Heart right ventricle (tissue), 16 donors: Measurements from ENCODE around the gene LDLRAD4. TPM values are rescaled to one million over a fixed set of nuclear protein-coding genes. Genes with fewer than 3 reads are reported as not detected.

Experiments used
- ATAC-seq, 8 donors: fragments of 200-7000 bp; cut with Tn5 transposase; one replicate each; pipeline ENCODE4 v1.9.1; 2020; ENCODE audit warnings: mild to moderate bottlenecking in 8 of 8, moderate library complexity in 8 of 8, moderate number of reproducible peaks in 1 of 8
- DNase-seq, 2 donors: peaks; one replicate each; pipeline ENCODE4 v3.0.0-alpha.2; 2020
- H3K27ac ChIP-seq, 10 donors: fragments of 200-600 bp; sonication (generic) in 2 of 10; one replicate each; pipeline versions ENCODE4 v1.5.0 to v1.8.0; 2020 to 2022; ENCODE audit warnings: mild to moderate bottlenecking in 3 of 10
- H3K27me3 ChIP-seq, 7 donors: fragments of 200-600 bp; one replicate each; pipeline ENCODE4 v1.8.0; 2021 to 2022; ENCODE audit warnings: mild to moderate bottlenecking in 2 of 7
- H3K36me3 ChIP-seq, 9 donors: fragments of 200-600 bp; sonication (generic) in 1 of 9; one replicate each; pipeline versions ENCODE4 v1.5.0 to v1.8.0; 2020 to 2022; ENCODE audit warnings: mild to moderate bottlenecking in 2 of 9
- H3K4me1 ChIP-seq, 9 donors: fragments of 200-600 bp; sonication (generic) in 1 of 9; one replicate each; pipeline versions ENCODE4 v1.5.0 to v1.8.0; 2020 to 2022; ENCODE audit warnings: mild to moderate bottlenecking in 4 of 9
- H3K4me3 ChIP-seq, 10 donors: fragments of 200-600 bp; sonication (generic) in 2 of 10; one replicate each; pipeline versions ENCODE4 v1.5.0 to v1.8.0; 2020 to 2022; ENCODE audit warnings: mild to moderate bottlenecking in 7 of 10, moderate library complexity in 2 of 10
- H3K9me3 ChIP-seq, 11 donors: fragments of 200-600 bp in 10 of 11; sonication (generic) in 2 of 11; one replicate each; pipeline versions ENCODE4 v1.5.0 to v1.8.0; 2013 to 2022; ENCODE audit warnings: mild to moderate bottlenecking in 2 of 11, control low read depth in 1 of 11, moderate library complexity in 1 of 11
- CTCF ChIP-seq, 9 donors: fragments of 200-600 bp; sonication (generic) in 2 of 9; IDR thresholded peaks; one replicate each; pipeline versions ENCODE4 v1.5.0 to v1.8.0; 2021 to 2022; ENCODE audit warnings: antibody characterized with exemption in 9 of 9, mild to moderate bottlenecking in 5 of 9, moderate library complexity in 1 of 9
- WGBS, 2 donors: extraction: QIAGEN DNeasy Blood & Tissue Kit; methylation state at CpG; one replicate each; pipeline ENCODE4 v1.1.7; 2013; ENCODE audit warnings: inconsistent platforms in 1 of 2; 5-methylcytosine and 5-hydroxymethylcytosine counted together
- intact Hi-C, 10 donors: fragments of 100-400 bp; cut with DNase I; formaldehyde crosslinking; loops; one replicate each; pipeline versions ENCODE4 v1.11.1 to v1.14.2; 2022
- polyA plus RNA-seq, 2 donors: library from polyadenylated mRNA; stranded (reverse); fragments of 200-250 nt; gene quantifications; one replicate each; pipeline ENCODE4 v1.2.3, GENCODE V29; 2013
- total RNA-seq, 10 donors: library from RNA; stranded (reverse); fragmentation: NEBNext Ultra II Directional in 3 of 10; extraction: Animal tissue kit (Norgen Biotek cat#: 25700) in 3 of 10; gene quantifications; one replicate each; pipeline versions ENCODE4 v1.2.1 to v1.2.4, GENCODE V29; 2021 to 2023
- donor health status: Arrhythmogenic right ventricular cardiomyopathy.
- donor health status: ischemic (EF 13 %, LVEDD 7.1; RV severe dilation, severe dysfunction).
- donor health status: healthy with polysubstance abuse.
- donor health status: DM: no; HTN: yes; CAD: no.
- donor health status: DM: no; HTN: no; CAD: no.
- donor health status: ischemic (EF 25% LVEDD 6.9; RV normal size, moderate dysfunction).
- donor health status: ischemic (EF 25% LVEDD 5.7; RV mildly dilated, moderate dysfunction).
- donor health status: healthy.
- donor health status: DM: yes; HTN: yes; CAD: no.
- donor health status: Ischemic cardiomyopathy.
- donor health status: ischemic (EF 35%, LVEDD 5.7; RV mildly dilated, moderate dysfunction).
- donor health status: nonischemic (EF 11% LVEDD 7.7; RV severe dilation, severe dysfunction).
- donor health status: DM: yes; HTN: yes; CAD: no.
- donor health status: PGD.
- donor health status: ischemic (EF 29% LVEDD 5.4; RV normal size, mild dysfunction).
- donor health status: nonischemic (EF 23%, LVEDD 6.1; RV moderate dilation, normal function).

LDLRAD4 gene
- total and polyA plus RNA-seq, 12 donors = 5.4 to 74.6 (median 34.6) TPM

- DNase-seq = no peak
- ATAC-seq = no peak
- Histone ChIP-seq H3K9me3 (no peaks in the 10 kb centered on the region), H3K4me3 (no peak overlapping the region), H3K27ac (peak overlapping the region in 8 of 10 donors; percentile 58 to 88 (median 84)), H3K36me3 (no peaks in the 10 kb centered on the region), H3K27me3 (no peaks in the 10 kb centered on the region), H3K4me1 (peaks cover 17 to 82% (median 57%) of the 10 kb centered on the region in 9 donors)
- TF ChIP-seq CTCF (IDR thresholded peaks at IDR 0.05) = no peak
- WGBS, 2 donors = 92 to 93% methylated on average over 21 of the region's 21 CpGs
- intact Hi-C loops = loop anchor here in 6 of 10 donors (2.0 to 10.0 kb wide), 6 partner anchors 47 to 397 kb away; partner anchors contain the start of gene LDLRAD4 (in 3 of the 6)
Observed at GRCh38 chr18:13613591-13614501, 395.3 kb downstream of the LDLRAD4 start.

- Histone ChIP-seq H3K4me1 (peaks cover 17 to 84% (median 58%) of the 10 kb centered on the region in 9 donors), H3K36me3 (no peaks in the 10 kb centered on the region), H3K9me3 (no peaks in the 10 kb centered on the region), H3K4me3 (peak overlapping the region in 2 of 10 donors; percentile 3 to 7), H3K27me3 (no peaks in the 10 kb centered on the region), H3K27ac (peak overlapping the region; percentile 58 to 88 (median 84))
- intact Hi-C loops = loop anchor here in 6 of 10 donors (2.0 to 10.0 kb wide), 6 partner anchors 47 to 397 kb away; partner anchors contain the start of gene LDLRAD4 (in 3 of the 6)
- TF ChIP-seq CTCF (IDR thresholded peaks at IDR 0.05) = no peak
- DNase-seq (peak in 1 of 2 donors; percentile 29), ATAC-seq (peak in 7 of 8 donors; percentile 11 to 50 (median 27))
- 45 to 48% methylated on average over 16 of the region's 16 CpGs for WGBS, 2 donors
Observed at GRCh38 chr18:13614641-13615288, 396.2 kb downstream of the LDLRAD4 start.

- intact Hi-C loops = loop anchor here in 2 of 10 donors (2.0 to 10.0 kb wide), 2 partner anchors 231 to 393 kb away; no protein-coding TSS in a partner anchor
- DNase-seq (no peak), ATAC-seq (peak in 7 of 8 donors; percentile 26 to 72 (median 38))
- Histone ChIP-seq H3K4me3 (peak overlapping the region in 1 of 10 donors; percentile 7), H3K9me3 (no peaks in the 10 kb centered on the region), H3K4me1 (peaks cover 17 to 78% (median 52%) of the 10 kb centered on the region in 9 donors), H3K27me3 (no peaks in the 10 kb centered on the region), H3K27ac (peak overlapping the region; percentile 58 to 88 (median 84)), H3K36me3 (no peaks in the 10 kb centered on the region)
- TF ChIP-seq CTCF (IDR thresholded peaks at IDR 0.05) = no peak
- WGBS, 2 donors = 51 to 61% methylated on average over 8 of the region's 8 CpGs
Observed at GRCh38 chr18:13615432-13615861, 396.9 kb downstream of the LDLRAD4 start.

- intact Hi-C loops = loop anchor here in 1 of 10 donors (10.0 kb wide), 1 partner anchor 231 kb away; no protein-coding TSS in a partner anchor
- H3K9me3 ChIP-seq = no peaks in the 10 kb centered on the region
- H3K27me3 ChIP-seq = no peaks in the 10 kb centered on the region
- H3K4me1 ChIP-seq = peaks cover 17 to 72% (median 46%) of the 10 kb centered on the region in 9 donors
- DNase-seq = no peak
- peaks cover 0 to 2% (median 0%) of the 10 kb centered on the region in 9 donors for H3K36me3 ChIP-seq
- peak overlapping the region in 8 of 10 donors; percentile 58 to 88 (median 84) for H3K27ac ChIP-seq
- H3K4me3 ChIP-seq = no peak overlapping the region
- TF ChIP-seq CTCF (IDR thresholded peaks at IDR 0.05) = no peak
- 72 to 85% methylated on average over 5 of the region's 5 CpGs for WGBS, 2 donors
- ATAC-seq = no peak
Observed at GRCh38 chr18:13616041-13616440, 397.5 kb downstream of the LDLRAD4 start.
